Adipose tissue (tissue), 3 donors: ENCODE measurements around the gene SEMA3A. TPM values are rescaled to one million over a fixed set of nuclear protein-coding genes. Genes with fewer than 3 reads are reported as not detected.

Experiments
- H3K27ac ChIP-seq: one replicate; pipeline ENCODE4 v1.5.1; 2013; ENCODE audit warnings: low read depth, low read length
- WGBS, 3 donors: extraction: QIAGEN DNeasy Blood & Tissue Kit; methylation state at CpG; one replicate each; pipeline ENCODE4 v1.1.7; 2013; 5-methylcytosine and 5-hydroxymethylcytosine counted together
- polyA plus RNA-seq, 3 donors: library from polyadenylated mRNA; stranded (reverse); fragments of 200-250 nt; gene quantifications; one replicate each; pipeline ENCODE4 v1.2.3, GENCODE V29; 2013
- donor health status: healthy with polysubstance abuse.
- donor health status: Bipolar disorder and iron deficiency.
- donor health status: healthy.

Gene SEMA3A
- polyA plus RNA-seq, 3 donors: 0.23 to 2.9 (median 1.1) TPM

- no peak overlapping the region for H3K27ac ChIP-seq
Measured at GRCh38 chr7:84049071-84049836, 145.3 kb downstream of the SEMA3A start.

- WGBS, 3 donors: 22 to 75% (median 72%) methylated on average over 2 of the region's 2 CpGs
- no peak overlapping the region for H3K27ac ChIP-seq
Measured at GRCh38 chr7:84047085-84047484, 147.5 kb downstream of the SEMA3A start.

- no peak overlapping the region for H3K27ac ChIP-seq
- 65 to 86% (median 80%) methylated on average over 2 of the region's 2 CpGs for WGBS, 3 donors
Measured at GRCh38 chr7:84044834-84045233, 149.8 kb downstream of the SEMA3A start.

- H3K27ac ChIP-seq: no peak overlapping the region
- 27 to 36% (median 29%) methylated on average over 1 of the region's 1 CpG for WGBS, 3 donors
Measured at GRCh38 chr7:84043661-84044191, 150.9 kb downstream of the SEMA3A start.

GRCh38 chr7:84042110-84042539, 152.5 kb downstream of the SEMA3A start:
- no peak overlapping the region for H3K27ac ChIP-seq
- WGBS, 3 donors: 59 to 79% (median 71%) methylated on average over 7 of the region's 7 CpGs

- WGBS, 3 donors: 85 to 86% (median 85%) methylated on average over 5 of the region's 5 CpGs
- H3K27ac ChIP-seq: no peak overlapping the region
Measured at GRCh38 chr7:84041649-84042048, 152.9 kb downstream of the SEMA3A start.

- 41 to 93% (median 82%) methylated on average over 3 of the region's 3 CpGs for WGBS, 3 donors
- H3K27ac ChIP-seq: no peak overlapping the region
Measured at GRCh38 chr7:84040355-84040754, 154.2 kb downstream of the SEMA3A start.

- no peak overlapping the region for H3K27ac ChIP-seq
Measured at GRCh38 chr7:84039432-84039831, 155.2 kb downstream of the SEMA3A start.

- H3K27ac ChIP-seq: no peak overlapping the region
- 91 to 95% (median 91%) methylated on average over 3 of the region's 3 CpGs for WGBS, 3 donors
Measured at GRCh38 chr7:84027678-84028077, 166.9 kb downstream of the SEMA3A start.

GRCh38 chr7:84025332-84025927, 169.2 kb downstream of the SEMA3A start:
- 47 to 65% (median 51%) methylated on average over 3 of the region's 3 CpGs for WGBS, 3 donors
- no peak overlapping the region for H3K27ac ChIP-seq

GRCh38 chr7:84022684-84023308, 171.8 kb downstream of the SEMA3A start:
- H3K27ac ChIP-seq: no peak overlapping the region
- WGBS, 3 donors: 27 to 79% (median 75%) methylated on average over 5 of the region's 5 CpGs

GRCh38 chr7:84022009-84022408, 172.6 kb downstream of the SEMA3A start:
- WGBS, 3 donors: 64 to 83% (median 81%) methylated on average over 2 of the region's 2 CpGs
- H3K27ac ChIP-seq: no peak overlapping the region

- H3K27ac ChIP-seq: no peak overlapping the region
- 65 to 86% (median 68%) methylated on average over 6 of the region's 6 CpGs for WGBS, 3 donors
Measured at GRCh38 chr7:84021292-84021908, 173.2 kb downstream of the SEMA3A start.

- 48 to 65% (median 62%) methylated on average over 2 of the region's 2 CpGs for WGBS, 3 donors
- no peak overlapping the region for H3K27ac ChIP-seq
Measured at GRCh38 chr7:84017651-84018050, 176.9 kb downstream of the SEMA3A start.

- 93 to 96% (median 94%) methylated on average over 6 of the region's 6 CpGs for WGBS, 3 donors
- no peak overlapping the region for H3K27ac ChIP-seq
Measured at GRCh38 chr7:84013616-84014240, 180.9 kb downstream of the SEMA3A start.

GRCh38 chr7:84009782-84010181, 184.8 kb downstream of the SEMA3A start:
- H3K27ac ChIP-seq: no peak overlapping the region
- WGBS, 3 donors: 0% methylated on average over 1 of the region's 1 CpG; no CpG with 5 or more reads in 2 of the 3 donors

- no peak overlapping the region for H3K27ac ChIP-seq
Measured at GRCh38 chr7:84009051-84009450, 185.5 kb downstream of the SEMA3A start.

- no peak overlapping the region for H3K27ac ChIP-seq
- 78 to 98% (median 97%) methylated on average over 1 of the region's 1 CpG for WGBS, 3 donors
Measured at GRCh38 chr7:84003191-84003590, 191.4 kb downstream of the SEMA3A start.

- WGBS, 3 donors: 55 to 76% (median 76%) methylated on average over 3 of the region's 3 CpGs
- H3K27ac ChIP-seq: no peak overlapping the region
Measured at GRCh38 chr7:84002348-84002747, 192.2 kb downstream of the SEMA3A start.
